Mammary epithelial cell (primary cell): ENCODE data around the gene CFP.

Experiments used
- CTCF ChIP-seq, 2 donors: IDR thresholded peaks in 1 of 2; conservative IDR thresholded peaks in 1 of 2; 2 replicates each; pipeline ENCODE4 v1.5.1; 2011 to 2012; ENCODE audit warnings: inconsistent platforms in 2 of 2, low read length in 2 of 2, mild to moderate bottlenecking in 2 of 2, control low read depth in 1 of 2, low read depth in 1 of 2; ENCODE audit not compliant: insufficient read depth in 1 of 2; ENCODE audit errors: extremely low read depth in 1 of 2
- EZH2 ChIP-seq: IDR thresholded peaks from 2 replicates; pipeline ENCODE4 v1.6.1; 2012; ENCODE audit warnings: low read length, inconsistent platforms, borderline replicate concordance

DNA sequence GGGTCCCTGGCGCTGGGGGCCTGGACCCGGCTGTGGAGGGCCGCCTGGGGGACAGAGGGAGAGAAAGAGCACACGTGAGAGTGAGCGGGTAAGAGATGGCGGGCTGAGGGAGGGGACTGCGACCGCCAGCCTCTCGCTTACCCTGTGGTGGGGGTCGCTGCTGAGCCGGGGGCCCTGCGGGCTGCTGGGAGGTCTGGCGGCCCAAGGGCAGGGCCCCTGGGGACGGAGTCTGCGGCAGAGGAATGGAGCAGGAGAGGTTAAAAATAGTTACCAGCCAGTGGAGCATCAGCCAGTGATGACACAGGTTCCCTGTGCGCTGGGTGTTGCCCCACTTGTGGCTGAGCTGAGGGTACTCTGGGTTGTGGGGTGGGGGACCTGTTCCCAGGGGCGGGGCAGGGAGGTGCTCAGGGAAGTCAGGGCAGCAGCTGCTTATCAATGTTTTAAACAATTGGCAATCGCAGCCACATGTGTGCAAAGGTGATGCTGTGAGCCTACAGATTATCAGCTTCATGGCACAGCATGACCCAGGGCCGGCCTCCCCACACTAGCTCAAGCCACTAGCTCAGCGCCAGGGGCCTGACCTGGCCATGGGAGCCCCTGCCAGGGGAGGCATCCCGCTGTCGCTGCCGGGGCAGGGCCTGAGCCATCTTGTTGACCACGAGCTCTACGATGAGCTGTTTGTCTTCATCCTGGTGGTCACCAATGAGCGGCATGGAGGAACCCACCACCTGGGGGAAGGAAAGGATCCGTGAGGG is 55.0 kb downstream of the CFP start:
- TF ChIP-seq CTCF (conservative IDR thresholded peaks at IDR 0.05 in 1 of 2, IDR thresholded peaks at IDR 0.05 in 1 of 2; ENCODE audit: extremely low read depth in 1 of 2, insufficient read depth in 1 of 2, low read depth in 1 of 2, low read length in 2 of 2) (no peak), EZH2 (no peak)
